GM19372 (cell line): ENCODE measurements around the gene KIF26A.
"Not testable (repeated sequence)": the region's sequence is repeated elsewhere in the genome, so short reads cannot be mapped to it uniquely, and the experiment has no call there.

ENCODE experiments used
- ATAC-seq: cut with Tn5 transposase; IDR thresholded peaks from one replicate; pipeline ENCODE4 v1.9.1; 2021; ENCODE audit warnings: mild to moderate bottlenecking, low read depth, moderate library complexity; ENCODE audit not compliant: unreplicated experiment

KIF26A gene

DNA sequence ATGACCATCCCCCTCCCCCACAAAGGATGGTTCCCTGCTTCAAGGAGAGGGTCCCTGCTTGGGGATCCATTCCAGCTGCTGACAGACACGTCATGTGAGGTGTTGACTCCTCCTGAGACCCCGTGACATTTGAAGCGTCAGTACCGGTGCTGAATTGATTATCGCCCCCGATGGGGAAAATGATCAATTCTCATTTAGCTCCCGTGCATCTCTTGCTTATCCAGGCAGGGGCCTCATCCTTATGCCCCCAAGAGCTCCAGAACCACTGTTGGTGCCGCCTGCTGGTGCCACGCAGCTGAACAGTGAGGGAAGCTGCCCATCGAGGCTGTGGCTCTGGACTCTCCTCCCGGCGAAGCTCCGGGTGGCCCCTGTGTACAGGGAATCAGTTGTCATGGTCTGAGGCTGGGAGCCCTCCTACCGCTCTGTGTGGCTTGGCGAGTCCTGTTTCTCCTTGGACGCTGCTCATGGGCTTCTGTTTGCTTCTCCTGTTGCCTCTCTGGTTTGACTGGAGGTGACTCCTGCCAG, 4.6 kb downstream of the KIF26A start:
- no peak for ATAC-seq

DNA sequence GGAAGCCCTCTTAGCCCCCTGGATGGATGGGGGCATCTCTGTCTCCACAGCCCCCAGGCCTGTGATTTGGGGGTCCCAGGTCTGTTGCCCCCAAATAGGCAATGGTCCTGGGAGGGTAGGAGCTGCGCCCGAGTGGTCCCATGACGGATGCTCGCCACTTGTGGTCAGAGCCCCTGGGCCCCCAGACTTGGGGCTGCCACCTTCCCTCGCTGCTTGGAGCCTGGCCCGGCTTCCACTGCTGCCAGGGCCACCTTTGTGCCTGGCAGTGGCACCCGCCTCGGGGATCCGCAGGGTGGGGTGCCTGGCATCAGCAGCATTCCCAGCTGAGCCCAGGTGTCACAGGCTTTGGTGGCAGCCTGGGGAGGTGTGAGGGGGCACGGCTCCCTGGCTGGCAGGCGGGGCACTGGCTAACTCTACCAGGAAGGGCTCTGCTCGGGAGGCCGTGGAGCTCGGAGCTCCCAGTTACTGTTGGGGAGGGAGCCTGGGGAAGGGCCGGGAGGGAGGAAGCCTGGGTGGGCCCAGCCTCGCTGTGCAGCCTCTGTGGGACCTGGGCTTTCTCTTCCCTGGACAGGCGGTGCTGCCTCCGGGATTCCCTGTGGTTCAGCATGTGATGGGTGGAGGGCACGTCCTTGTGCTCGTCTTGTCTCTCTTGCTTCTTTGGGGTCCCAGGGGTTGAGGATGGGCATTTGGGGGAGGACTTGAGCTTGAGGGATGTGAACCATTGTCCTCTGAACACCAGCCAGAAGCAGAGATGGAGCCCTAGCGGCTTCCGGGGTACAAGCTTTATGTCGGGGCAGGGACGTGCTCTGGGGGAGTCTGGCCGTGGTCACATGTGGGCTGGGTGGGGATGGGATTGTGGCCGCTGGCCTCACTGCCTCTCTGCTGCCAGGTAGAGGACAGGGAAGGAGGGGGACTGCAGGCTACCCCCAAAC, 5.4 kb downstream of the KIF26A start:
- ATAC-seq, result no peak

DNA sequence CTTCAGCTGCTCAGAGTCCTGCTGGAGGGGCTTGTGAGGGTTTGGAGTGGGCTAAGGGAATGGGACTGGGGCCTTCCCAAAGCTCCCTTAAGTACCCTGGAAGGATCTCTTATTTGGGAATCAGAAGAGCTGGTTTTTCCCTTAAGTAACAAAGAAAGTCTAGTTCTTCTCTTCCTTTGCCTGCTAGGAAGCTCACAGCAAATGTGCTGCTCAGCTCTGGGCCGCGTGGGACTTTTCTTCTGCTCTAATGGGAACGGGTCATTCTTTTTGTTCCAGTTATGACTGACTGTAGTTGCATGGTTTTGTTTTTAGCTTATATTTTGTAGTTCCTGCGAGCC, 6.0 kb downstream of the KIF26A start:
- no peak for ATAC-seq

DNA sequence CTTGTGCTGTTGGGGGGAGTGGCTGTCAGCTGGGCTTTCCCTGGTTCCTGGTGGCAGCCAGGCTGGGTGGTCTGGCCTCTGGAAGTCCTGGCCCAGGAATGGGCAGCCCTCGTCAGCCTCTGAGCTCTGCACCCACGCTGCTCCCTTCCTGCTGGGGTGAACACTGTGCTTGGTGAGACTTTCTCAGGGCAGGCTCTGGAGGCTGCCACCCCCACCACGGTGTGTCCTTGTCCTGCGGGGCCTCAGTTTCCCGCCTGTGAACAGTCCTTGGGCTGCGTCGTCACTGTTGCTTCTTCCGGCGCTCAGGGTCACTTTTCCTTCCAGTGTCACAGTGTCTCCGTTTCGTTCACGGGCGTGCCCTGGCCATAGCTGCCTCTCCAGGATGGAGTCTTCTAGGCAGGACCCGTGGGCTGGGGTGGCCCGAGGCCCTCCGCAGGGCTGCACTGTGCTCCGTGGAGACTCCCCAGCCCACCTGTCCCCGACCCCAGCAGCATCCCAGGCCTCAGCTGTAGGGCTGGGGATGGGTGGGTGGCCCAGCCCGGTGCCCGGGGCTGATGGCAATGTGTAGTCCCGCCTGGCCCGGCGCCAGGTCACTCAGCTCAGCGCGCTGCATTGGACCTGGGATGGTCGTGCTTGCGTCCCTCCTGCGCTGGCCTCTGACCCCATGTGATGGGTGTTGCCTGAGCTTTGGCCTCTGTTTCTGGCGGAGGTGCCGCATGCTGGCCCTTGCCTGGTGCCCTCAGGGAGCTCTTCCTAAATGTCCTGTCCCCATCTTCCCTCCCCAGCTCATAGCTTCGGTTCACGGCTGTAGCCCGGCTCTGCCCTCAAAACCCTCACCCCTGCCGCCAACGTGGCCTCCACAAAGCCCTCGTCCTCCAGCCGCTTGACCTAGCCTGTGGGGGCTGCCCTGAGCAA, 6.8 kb downstream of the KIF26A start:
- ATAC-seq, result no peak

- no peak for ATAC-seq
Observed at GRCh38 chr14:104145826-104146601, 7.6 kb downstream of the KIF26A start.

DNA sequence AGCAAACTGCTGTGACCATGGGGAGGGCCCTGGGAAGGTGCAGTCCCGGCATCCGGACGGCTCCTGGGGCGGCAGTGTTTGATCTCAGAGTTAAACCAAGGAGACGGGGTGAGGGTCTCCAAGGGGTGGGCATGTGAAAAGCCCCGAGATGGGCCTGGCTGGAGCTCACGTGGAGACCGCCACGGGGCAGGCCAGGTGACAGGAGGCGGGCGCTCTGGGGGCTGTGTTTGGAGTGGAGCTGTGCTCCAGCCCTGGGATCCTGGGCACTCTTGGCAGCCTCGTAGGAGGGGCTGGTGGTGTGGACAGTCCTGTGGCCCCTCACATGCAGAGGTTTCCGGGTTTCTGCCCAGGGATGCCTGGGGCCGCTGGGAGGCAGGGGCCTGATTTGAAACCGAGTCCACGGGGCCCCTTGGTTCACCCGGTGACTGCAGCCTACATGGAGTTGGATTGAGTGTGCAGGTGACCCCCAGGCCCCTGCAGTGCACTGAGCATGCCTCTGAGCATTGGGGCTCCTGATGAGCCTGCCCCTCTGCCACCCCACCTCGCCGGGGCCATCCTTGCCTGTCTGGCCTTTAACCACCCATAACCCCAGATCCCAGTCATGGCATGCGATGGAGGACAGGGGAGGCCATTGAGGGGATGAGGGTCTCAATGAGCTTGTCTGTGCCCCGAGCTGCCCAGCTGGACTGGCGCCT, 8.4 kb downstream of the KIF26A start:
- ATAC-seq, result no peak

DNA sequence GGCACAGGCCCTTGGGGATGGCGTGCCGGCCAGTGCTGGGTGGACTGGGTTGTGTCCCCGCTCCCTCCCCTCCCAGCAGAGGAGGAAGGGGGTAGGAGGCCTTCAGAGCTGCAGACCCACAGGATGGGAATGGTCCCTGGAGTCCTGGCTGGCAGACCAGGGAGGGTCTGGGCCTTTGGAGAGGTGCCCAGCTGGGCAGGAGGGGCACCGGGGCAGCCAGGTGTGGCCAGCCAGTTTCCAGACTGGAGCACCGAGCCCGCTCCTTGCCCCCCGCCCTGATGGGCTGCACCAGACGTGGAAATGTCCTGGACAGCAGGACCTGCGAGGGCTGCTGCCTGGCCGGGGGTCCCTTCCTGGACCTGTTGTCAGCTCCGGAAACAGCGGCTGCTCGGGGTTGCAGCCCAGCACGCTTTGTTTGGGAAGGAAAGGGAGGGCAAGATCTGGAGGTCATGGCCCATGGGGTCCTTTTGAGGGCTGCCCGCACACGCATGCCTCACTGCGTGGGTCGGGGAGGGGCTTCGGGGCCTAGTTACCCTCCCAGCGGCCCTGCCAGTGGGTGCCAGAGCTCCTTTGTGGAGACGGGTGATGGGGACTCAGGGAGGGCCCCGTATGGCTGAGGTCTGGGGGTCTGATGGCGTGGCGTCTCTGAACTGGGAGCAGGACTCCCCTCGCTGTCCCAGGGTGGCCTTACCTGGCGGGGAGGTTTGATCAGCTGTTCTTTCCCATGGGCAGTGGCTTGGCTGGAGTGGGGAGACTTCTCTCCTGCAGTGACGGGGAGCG, 9.1 kb downstream of the KIF26A start:
- ATAC-seq, result no peak

DNA sequence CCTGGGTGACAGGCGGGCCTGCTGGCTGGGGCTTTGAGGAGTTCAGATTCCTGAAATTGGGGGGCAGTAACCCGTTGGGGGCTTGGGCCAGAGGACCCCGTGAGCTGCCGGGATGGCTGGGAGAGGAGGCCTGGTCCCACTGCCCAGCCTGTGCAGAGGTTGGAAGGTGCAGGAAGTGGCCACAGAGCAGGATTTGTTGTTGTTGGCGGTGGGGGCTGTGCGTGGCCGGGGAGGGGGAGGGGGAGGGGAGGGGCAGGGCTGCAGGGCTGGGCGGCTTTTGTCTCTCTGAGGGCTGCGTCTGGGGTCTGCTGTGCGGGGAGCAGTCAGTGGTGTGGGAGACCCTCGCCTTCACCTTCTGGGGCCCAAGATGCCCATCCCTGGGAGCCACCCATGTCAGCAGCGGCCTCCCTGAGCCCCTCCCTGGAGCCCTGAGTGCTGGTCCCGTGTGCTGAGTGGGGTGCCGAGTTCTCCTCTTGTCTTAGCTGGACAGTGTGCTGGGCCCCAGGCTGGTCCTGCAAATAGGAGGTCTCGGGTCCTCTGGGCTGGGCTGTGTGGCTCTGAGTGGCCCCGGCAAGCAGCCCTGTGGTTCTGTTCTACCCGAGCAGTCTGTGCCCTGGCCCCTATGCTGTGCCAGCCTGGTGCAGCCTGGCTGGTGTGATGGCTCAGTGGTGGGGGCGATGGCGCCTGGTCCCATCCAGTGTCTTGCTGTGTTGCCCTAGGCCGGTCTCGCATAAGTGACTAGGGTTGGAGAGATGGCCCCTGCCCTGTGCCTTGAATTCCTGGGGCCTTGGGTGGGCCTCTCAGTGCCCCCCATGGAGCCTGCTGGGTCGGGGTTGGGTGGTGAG, 10.3 kb downstream of the KIF26A start:
- ATAC-seq, result no peak

DNA sequence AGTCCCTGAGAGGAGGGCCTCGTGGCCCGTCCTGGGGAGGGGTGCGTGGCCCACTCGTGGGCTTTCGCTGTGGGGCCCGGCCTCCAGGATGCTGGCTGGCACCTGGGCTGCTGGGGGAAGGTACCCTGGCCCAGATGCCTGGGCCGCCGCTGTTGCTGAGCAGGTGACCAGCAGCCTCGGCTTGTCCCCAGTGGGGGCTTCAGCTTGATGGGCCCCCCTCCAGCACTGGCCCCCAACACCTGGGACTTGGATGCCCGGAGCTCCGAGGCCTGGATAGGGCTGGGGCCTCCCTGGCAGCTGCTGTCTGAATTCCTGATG, 10.8 kb downstream of the KIF26A start:
- ATAC-seq, result no peak

- no peak for ATAC-seq
Observed at GRCh38 chr14:104149617-104150135, 11.3 kb downstream of the KIF26A start.

GRCh38 chr14:104150136-104151025, 12.0 kb downstream of the KIF26A start:
- no peak for ATAC-seq

DNA sequence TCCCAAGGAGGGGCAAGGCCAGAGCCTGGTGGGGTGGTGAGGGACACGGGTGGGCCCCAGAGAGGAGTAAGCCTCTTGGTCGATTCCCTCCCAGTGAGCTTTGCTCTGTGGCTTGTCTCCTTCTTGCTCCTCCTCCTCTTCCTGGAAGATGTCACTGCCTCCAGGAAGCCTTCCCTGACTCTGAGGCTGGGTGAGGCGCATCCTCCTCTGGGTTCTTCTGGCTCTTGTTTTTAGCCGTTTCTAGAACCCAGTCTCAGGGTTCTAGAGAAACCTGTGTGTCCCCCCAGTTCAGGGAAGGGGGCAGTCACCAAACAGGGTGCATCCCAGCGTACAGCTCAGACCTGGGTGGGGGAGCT, 12.6 kb downstream of the KIF26A start:
- ATAC-seq, result no peak

- no peak for ATAC-seq
Observed at GRCh38 chr14:104151566-104152245, 13.3 kb downstream of the KIF26A start.

DNA sequence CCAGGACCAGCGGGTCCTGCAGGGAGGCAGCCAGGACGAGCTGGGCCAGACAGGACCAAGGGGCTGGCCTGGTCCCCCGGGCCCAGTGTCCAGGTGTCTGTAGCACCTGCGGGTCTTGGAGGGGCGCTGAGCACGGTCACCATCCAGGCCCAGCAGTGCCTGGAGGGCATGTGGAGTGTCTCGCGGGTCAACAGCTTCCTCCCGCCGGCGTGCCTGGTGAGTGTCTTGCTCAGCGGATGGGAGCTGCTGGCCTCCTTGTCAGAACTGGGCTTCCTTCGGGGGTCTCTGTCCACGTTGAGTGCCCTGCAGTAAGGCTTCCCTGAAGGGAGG, 13.8 kb downstream of the KIF26A start:
- no peak for ATAC-seq

DNA sequence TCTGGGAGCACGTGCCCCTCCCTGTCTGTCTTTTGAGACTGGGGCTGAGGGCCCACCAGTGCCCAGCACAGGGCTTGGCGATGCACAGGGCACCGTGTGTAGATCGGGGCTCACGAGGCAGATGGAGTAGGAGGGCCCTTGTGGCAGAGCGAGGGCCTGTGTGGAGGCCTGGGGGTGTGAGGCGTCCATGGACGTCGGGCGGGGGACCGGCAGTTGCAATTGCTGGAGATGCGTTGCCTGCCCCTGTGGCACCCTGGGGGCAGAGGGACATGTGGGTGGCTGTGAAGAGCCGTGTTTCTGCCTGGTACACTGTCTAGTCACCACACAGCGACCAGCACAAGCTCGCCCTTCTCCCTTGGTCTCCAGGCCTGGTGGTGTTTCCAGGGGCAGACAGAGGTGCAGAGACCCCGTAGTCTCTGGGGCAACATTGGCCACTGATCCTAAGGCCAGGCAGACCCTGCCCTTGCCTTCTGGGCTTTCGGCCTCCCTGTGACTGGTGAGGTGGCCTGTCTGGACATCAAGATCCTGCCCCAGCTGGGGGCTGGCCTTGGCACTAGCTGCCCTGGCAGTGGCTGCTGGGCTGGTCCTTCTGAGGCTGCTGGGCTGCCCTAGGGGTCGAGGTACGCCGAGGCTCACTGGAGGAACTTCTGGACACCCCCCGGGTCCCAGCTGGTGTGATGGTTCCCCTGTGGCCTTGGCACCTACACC, 14.5 kb downstream of the KIF26A start:
- no peak for ATAC-seq

- ATAC-seq, result not testable (repeated sequence)
Observed at GRCh38 chr14:104153394-104153755, 15.0 kb downstream of the KIF26A start.
